Measurements from ENCODE around the gene MISP.

DNA sequence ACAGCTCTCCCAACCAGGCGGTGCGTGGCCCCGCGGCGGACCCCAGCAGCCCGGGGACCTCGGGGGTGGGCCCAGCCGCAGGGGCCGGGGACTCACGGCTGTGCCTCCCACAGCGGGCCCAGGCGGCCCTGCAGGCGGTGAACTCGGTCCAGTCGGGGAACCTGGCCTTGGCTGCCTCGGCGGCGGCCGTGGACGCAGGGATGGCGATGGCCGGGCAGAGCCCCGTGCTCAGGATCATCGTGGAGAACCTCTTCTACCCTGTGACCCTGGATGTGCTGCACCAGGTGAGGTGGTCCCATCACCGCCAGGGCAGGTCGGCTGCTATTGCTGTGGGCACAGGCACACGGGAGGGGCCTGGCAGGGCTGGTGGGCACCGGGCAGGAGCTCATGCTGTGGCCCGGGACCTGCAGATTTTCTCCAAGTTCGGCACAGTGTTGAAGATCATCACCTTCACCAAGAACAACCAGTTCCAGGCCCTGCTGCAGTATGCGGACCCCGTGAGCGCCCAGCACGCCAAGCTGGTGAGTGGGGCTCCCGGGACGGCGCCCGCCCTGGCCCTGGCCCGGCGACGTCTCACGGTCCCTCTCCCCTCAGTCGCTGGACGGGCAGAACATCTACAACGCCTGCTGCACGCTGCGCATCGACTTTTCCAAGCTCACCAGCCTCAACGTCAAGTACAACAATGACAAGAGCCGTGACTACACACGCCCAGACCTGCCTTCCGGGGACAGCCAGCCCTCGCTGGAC lies 53.7 kb downstream of the MISP start:
- TF ChIP-seq, protein P1, sequence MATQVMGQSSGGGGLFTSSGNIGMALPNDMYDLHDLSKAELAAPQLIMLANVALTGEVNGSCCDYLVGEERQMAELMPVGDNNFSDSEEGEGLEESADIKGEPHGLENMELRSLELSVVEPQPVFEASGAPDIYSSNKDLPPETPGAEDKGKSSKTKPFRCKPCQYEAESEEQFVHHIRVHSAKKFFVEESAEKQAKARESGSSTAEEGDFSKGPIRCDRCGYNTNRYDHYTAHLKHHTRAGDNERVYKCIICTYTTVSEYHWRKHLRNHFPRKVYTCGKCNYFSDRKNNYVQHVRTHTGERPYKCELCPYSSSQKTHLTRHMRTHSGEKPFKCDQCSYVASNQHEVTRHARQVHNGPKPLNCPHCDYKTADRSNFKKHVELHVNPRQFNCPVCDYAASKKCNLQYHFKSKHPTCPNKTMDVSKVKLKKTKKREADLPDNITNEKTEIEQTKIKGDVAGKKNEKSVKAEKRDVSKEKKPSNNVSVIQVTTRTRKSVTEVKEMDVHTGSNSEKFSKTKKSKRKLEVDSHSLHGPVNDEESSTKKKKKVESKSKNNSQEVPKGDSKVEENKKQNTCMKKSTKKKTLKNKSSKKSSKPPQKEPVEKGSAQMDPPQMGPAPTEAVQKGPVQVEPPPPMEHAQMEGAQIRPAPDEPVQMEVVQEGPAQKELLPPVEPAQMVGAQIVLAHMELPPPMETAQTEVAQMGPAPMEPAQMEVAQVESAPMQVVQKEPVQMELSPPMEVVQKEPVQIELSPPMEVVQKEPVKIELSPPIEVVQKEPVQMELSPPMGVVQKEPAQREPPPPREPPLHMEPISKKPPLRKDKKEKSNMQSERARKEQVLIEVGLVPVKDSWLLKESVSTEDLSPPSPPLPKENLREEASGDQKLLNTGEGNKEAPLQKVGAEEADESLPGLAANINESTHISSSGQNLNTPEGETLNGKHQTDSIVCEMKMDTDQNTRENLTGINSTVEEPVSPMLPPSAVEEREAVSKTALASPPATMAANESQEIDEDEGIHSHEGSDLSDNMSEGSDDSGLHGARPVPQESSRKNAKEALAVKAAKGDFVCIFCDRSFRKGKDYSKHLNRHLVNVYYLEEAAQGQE (IDR thresholded peaks at IDR 0.05; ENCODE audit: unreplicated experiment) = no peak
- TF ChIP-seq, protein P2, sequence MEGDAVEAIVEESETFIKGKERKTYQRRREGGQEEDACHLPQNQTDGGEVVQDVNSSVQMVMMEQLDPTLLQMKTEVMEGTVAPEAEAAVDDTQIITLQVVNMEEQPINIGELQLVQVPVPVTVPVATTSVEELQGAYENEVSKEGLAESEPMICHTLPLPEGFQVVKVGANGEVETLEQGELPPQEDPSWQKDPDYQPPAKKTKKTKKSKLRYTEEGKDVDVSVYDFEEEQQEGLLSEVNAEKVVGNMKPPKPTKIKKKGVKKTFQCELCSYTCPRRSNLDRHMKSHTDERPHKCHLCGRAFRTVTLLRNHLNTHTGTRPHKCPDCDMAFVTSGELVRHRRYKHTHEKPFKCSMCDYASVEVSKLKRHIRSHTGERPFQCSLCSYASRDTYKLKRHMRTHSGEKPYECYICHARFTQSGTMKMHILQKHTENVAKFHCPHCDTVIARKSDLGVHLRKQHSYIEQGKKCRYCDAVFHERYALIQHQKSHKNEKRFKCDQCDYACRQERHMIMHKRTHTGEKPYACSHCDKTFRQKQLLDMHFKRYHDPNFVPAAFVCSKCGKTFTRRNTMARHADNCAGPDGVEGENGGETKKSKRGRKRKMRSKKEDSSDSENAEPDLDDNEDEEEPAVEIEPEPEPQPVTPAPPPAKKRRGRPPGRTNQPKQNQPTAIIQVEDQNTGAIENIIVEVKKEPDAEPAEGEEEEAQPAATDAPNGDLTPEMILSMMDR (conservative IDR thresholded peaks at IDR 0.05; ENCODE audit: low read depth in 2 of 2) = no peak
- TF ChIP-seq STAT1 (IDR thresholded peaks at IDR 0.05; ENCODE audit: unreplicated experiment) (no peak), EZH2 (IDR thresholded peaks at IDR 0.05; ENCODE audit: low read depth, unreplicated experiment) (no peak), POLR2AphosphoS5 (IDR thresholded peaks at IDR 0.05; ENCODE audit: low read depth) (no peak), EZH2phosphoT487 (IDR thresholded peaks at IDR 0.05; ENCODE audit: unreplicated experiment) (no peak), CREB1 (CRISPR knock-in tag; IDR thresholded peaks at IDR 0.05; ENCODE audit: low read depth) (no peak), ZNF331 (CRISPR knock-in tag; IDR thresholded peaks at IDR 0.05; ENCODE audit: low read depth) (no peak), ZNF114 (CRISPR knock-in tag; IDR thresholded peaks at IDR 0.05) (no peak), JUNB (IDR thresholded peaks at IDR 0.05; ENCODE audit: unreplicated experiment) (no peak)
- TF ChIP-seq, protein P3, sequence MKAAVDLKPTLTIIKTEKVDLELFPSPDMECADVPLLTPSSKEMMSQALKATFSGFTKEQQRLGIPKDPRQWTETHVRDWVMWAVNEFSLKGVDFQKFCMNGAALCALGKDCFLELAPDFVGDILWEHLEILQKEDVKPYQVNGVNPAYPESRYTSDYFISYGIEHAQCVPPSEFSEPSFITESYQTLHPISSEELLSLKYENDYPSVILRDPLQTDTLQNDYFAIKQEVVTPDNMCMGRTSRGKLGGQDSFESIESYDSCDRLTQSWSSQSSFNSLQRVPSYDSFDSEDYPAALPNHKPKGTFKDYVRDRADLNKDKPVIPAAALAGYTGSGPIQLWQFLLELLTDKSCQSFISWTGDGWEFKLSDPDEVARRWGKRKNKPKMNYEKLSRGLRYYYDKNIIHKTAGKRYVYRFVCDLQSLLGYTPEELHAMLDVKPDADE (IDR thresholded peaks at IDR 0.05) = no peak
- TF ChIP-seq, protein P4, sequence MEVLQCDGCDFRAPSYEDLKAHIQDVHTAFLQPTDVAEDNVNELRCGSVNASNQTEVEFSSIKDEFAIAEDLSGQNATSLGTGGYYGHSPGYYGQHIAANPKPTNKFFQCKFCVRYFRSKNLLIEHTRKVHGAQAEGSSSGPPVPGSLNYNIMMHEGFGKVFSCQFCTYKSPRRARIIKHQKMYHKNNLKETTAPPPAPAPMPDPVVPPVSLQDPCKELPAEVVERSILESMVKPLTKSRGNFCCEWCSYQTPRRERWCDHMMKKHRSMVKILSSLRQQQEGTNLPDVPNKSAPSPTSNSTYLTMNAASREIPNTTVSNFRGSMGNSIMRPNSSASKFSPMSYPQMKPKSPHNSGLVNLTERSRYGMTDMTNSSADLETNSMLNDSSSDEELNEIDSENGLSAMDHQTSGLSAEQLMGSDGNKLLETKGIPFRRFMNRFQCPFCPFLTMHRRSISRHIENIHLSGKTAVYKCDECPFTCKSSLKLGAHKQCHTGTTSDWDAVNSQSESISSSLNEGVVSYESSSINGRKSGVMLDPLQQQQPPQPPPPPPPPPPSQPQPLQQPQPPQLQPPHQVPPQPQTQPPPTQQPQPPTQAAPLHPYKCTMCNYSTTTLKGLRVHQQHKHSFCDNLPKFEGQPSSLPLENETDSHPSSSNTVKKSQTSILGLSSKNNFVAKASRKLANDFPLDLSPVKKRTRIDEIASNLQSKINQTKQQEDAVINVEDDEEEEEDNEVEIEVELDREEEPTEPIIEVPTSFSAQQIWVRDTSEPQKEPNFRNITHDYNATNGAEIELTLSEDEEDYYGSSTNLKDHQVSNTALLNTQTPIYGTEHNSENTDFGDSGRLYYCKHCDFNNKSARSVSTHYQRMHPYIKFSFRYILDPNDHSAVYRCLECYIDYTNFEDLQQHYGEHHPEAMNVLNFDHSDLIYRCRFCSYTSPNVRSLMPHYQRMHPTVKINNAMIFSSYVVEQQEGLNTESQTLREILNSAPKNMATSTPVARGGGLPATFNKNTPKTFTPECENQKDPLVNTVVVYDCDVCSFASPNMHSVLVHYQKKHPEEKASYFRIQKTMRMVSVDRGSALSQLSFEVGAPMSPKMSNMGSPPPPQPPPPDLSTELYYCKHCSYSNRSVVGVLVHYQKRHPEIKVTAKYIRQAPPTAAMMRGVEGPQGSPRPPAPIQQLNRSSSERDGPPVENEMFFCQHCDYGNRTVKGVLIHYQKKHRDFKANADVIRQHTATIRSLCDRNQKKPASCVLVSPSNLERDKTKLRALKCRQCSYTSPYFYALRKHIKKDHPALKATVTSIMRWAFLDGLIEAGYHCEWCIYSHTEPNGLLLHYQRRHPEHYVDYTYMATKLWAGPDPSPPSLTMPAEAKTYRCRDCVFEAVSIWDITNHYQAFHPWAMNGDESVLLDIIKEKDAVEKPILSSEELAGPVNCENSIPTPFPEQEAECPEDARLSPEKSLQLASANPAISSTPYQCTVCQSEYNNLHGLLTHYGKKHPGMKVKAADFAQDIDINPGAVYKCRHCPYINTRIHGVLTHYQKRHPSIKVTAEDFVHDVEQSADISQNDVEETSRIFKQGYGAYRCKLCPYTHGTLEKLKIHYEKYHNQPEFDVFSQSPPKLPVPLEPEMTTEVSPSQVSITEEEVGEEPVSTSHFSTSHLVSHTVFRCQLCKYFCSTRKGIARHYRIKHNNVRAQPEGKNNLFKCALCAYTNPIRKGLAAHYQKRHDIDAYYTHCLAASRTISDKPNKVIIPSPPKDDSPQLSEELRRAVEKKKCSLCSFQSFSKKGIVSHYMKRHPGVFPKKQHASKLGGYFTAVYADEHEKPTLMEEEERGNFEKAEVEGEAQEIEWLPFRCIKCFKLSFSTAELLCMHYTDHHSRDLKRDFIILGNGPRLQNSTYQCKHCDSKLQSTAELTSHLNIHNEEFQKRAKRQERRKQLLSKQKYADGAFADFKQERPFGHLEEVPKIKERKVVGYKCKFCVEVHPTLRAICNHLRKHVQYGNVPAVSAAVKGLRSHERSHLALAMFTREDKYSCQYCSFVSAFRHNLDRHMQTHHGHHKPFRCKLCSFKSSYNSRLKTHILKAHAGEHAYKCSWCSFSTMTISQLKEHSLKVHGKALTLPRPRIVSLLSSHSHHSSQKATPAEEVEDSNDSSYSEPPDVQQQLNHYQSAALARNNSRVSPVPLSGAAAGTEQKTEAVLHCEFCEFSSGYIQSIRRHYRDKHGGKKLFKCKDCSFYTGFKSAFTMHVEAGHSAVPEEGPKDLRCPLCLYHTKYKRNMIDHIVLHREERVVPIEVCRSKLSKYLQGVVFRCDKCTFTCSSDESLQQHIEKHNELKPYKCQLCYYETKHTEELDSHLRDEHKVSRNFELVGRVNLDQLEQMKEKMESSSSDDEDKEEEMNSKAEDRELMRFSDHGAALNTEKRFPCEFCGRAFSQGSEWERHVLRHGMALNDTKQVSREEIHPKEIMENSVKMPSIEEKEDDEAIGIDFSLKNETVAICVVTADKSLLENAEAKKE (CRISPR knock-in tag; IDR thresholded peaks at IDR 0.05) = no peak
